Activated naive CD4-positive, alpha-beta T cell treated with Interleukin-2 at 50 U/mL for 16 hours (primary cell): ENCODE results near the gene MPC1.

Source experiments
- DNase-seq: peaks from one replicate; pipeline ENCODE4 v3.0.0-alpha.2; 2020

MPC1 gene

GRCh38 chr6:166342349-166343149, 40.2 kb downstream of the MPC1 start, which contains the start of gene SFT2D1:
TSS of gene SFT2D1 (minus strand) at chr6:166342545. CDS start at chr6:166342481, 64 bp downstream.
- peak; percentile 80 for DNase-seq

- peak; percentile 8 for DNase-seq
Measured at GRCh38 chr6:166341977-166342348, 40.8 kb downstream of the MPC1 start.

GRCh38 chr6:166341464-166341863, 41.3 kb downstream of the MPC1 start:
- DNase-seq = no peak

- DNase-seq = no peak
Measured at GRCh38 chr6:166338854-166339253, 43.9 kb downstream of the MPC1 start.

- no peak for DNase-seq
Measured at GRCh38 chr6:166336847-166337246, 45.9 kb downstream of the MPC1 start.

- no peak for DNase-seq
Measured at GRCh38 chr6:166335378-166336302, 47.1 kb downstream of the MPC1 start.

GRCh38 chr6:166334878-166335277, 47.9 kb downstream of the MPC1 start:
- DNase-seq = no peak

- no peak for DNase-seq
Measured at GRCh38 chr6:166333172-166333995, 49.4 kb downstream of the MPC1 start.

- no peak for DNase-seq
Measured at GRCh38 chr6:166331503-166332415, 51.0 kb downstream of the MPC1 start.

- DNase-seq = no peak
Measured at GRCh38 chr6:166330612-166331011, 52.1 kb downstream of the MPC1 start.

- no peak for DNase-seq
Measured at GRCh38 chr6:166325383-166326042, 57.2 kb downstream of the MPC1 start.

GRCh38 chr6:166323395-166323794, 59.3 kb downstream of the MPC1 start:
- no peak for DNase-seq

GRCh38 chr6:166318649-166319600, 63.8 kb downstream of the MPC1 start:
- DNase-seq = no peak

GRCh38 chr6:166318227-166318626, 64.5 kb downstream of the MPC1 start:
- DNase-seq = no peak

- DNase-seq = no peak
Measured at GRCh38 chr6:166317261-166318212, 65.2 kb downstream of the MPC1 start.

- no peak for DNase-seq
Measured at GRCh38 chr6:166315436-166315835, 67.3 kb downstream of the MPC1 start.
